A549 (cell line): Measurements from ENCODE around the gene ZNF273. TPM values are rescaled to one million over a fixed set of nuclear protein-coding genes. Genes with fewer than 3 reads are reported as not detected.

Experiments used
- ATAC-seq, 2 experiments: fragments of 200-7000 bp in 1 of 2; fragments of >200 bp in 1 of 2; cut with Nextera tagmentation in 1 of 2; cut with Tn5 transposase in 1 of 2; 3 replicates each; pipeline versions ENCODE4 v1.8.0 to v1.9.1; 2018 to 2020; ENCODE audit warnings: mild to moderate bottlenecking in 1 of 2, moderate library complexity in 1 of 2
- CTCF ChIA-PET: fragments of 300-600 bp; sonication (Branson Sonifier 250); formaldehyde crosslinking; extraction: SDS; loops from one replicate; lab custom pipeline; 2021; ENCODE audit warnings: antibody characterized with exemption, inconsistent platforms; lab: Yijun Ruan, JAX
- POLR2A ChIA-PET: fragments of 350-600 bp; formaldehyde crosslinking; extraction: SDS; loops from one replicate; lab custom pipeline; 2021; ENCODE audit warnings: antibody characterized with exemption, inconsistent platforms; lab: Yijun Ruan, JAX
- DNase-seq, 2 experiments: peaks; one replicate each; pipeline versions ENCODE4 v3.0.0 to v3.0.0-alpha.2; 2011 to 2016; ENCODE audit warnings: low read depth in 1 of 2, low spot score in 1 of 2
- FAIRE-seq: peaks from 2 replicates; lab custom pipeline; 2011; peaks lifted over from hg19 to GRCh38; lab: Jason Lieb, UNC
- H3K27ac ChIP-seq, 2 experiments: fragments of >200 bp; sonication (Bioruptor Twin); formaldehyde crosslinking; 3 replicates each; pipeline ENCODE4 v1.5.1; 2016 to 2017
- H3K4me1 ChIP-seq: fragments of >200 bp; sonication (Bioruptor Twin); formaldehyde crosslinking; 3 replicates; pipeline ENCODE4 v1.6.1; 2016
- H3K4me2 ChIP-seq: fragments of >200 bp; sonication (Bioruptor Twin); formaldehyde crosslinking; 3 replicates; pipeline ENCODE4 v1.6.1; 2016
- H3K4me3 ChIP-seq: fragments of >200 bp; sonication (Bioruptor Twin); formaldehyde crosslinking; 3 replicates; pipeline ENCODE4 v1.5.1; 2016
- H3K9me3 ChIP-seq: fragments of >200 bp; sonication (Bioruptor Twin); formaldehyde crosslinking; 3 replicates; pipeline ENCODE4 v1.6.1; 2016
- BHLHE40 ChIP-seq: IDR thresholded peaks from 2 replicates; pipeline ENCODE4 v1.6.1; 2012; ENCODE audit warnings: low read depth, low read length, inconsistent platforms
- CHD2 ChIP-seq: fragments of 150-350 bp; IDR thresholded peaks from 2 replicates; pipeline ENCODE4 v1.6.1; 2014; ENCODE audit warnings: low read length; ENCODE audit not compliant: partially characterized antibody
- CHD4 ChIP-seq: fragments of 200-600 bp; sonication (generic); IDR thresholded peaks from 2 replicates; pipeline ENCODE4 v1.6.1; 2016; ENCODE audit warnings: antibody characterized with exemption, mild to moderate bottlenecking, borderline replicate concordance
- EHF ChIP-seq: fragments of 250-450 bp; sonication (Bioruptor Pico); IDR thresholded peaks from 2 replicates; pipeline ENCODE4 v1.5.0; 2020; ENCODE audit warnings: mild to moderate bottlenecking
- EP300 ChIP-seq, 2 experiments: fragments of >200 bp; sonication (Bioruptor Twin); formaldehyde crosslinking; IDR thresholded peaks; 2 replicates in 1 of 2; 3 replicates in 1 of 2; pipeline ENCODE4 v1.6.1; 2016 to 2017
- ESRRA ChIP-seq: fragments of 150-350 bp; IDR thresholded peaks from 2 replicates; pipeline ENCODE4 v1.6.1; 2014; ENCODE audit warnings: mild to moderate bottlenecking, low read length, borderline replicate concordance
- FOSB ChIP-seq: fragments of 250-450 bp; sonication (Bioruptor Pico); IDR thresholded peaks from 2 replicates; pipeline ENCODE4 v1.5.0; 2020; ENCODE audit warnings: mild to moderate bottlenecking, moderate library complexity
- FOSL2 ChIP-seq, 2 experiments: fragments of 450-650 bp in 1 of 2; fragments of >200 bp in 1 of 2; sonication (Bioruptor Twin) in 1 of 2; formaldehyde crosslinking; IDR thresholded peaks; 2 replicates each; pipeline versions ENCODE4 v1.5.0 to v1.6.1; 2016 to 2020; ENCODE audit warnings: mild to moderate bottlenecking in 1 of 2, moderate library complexity in 1 of 2
- GATA3 ChIP-seq: IDR thresholded peaks from 2 replicates; pipeline ENCODE4 v1.6.1; 2012; ENCODE audit warnings: borderline replicate concordance
- HOXA7 ChIP-seq: fragments of 250-450 bp; sonication (Bioruptor Pico); IDR thresholded peaks from 2 replicates; pipeline ENCODE4 v1.5.0; 2020; ENCODE audit warnings: mild to moderate bottlenecking, moderate library complexity
- HOXB5 ChIP-seq: fragments of 250-450 bp; sonication (Bioruptor Pico); IDR thresholded peaks from 2 replicates; pipeline ENCODE4 v1.5.0; 2020; ENCODE audit warnings: mild to moderate bottlenecking, moderate library complexity
- KDM1A ChIP-seq: fragments of 200-600 bp; sonication (generic); IDR thresholded peaks from 2 replicates; pipeline ENCODE4 v1.6.1; 2016; ENCODE audit warnings: low read depth, mild to moderate bottlenecking
- MYC ChIP-seq: IDR thresholded peaks from 2 replicates; pipeline ENCODE4 v1.6.1; 2012; ENCODE audit warnings: mild to moderate bottlenecking, inconsistent platforms, low read length, improper control_type of control experiment, borderline replicate concordance
- POLR2A ChIP-seq: IDR thresholded peaks from 2 replicates; pipeline ENCODE4 v1.6.1; 2012; ENCODE audit warnings: mild to moderate bottlenecking, low read length
- POLR2AphosphoS2 ChIP-seq: conservative IDR thresholded peaks from 2 replicates; pipeline ENCODE4 v1.6.1; 2012; ENCODE audit warnings: low read length, improper control_type of control experiment, inconsistent platforms
- RARB ChIP-seq: fragments of 250-450 bp; sonication (Bioruptor Pico); IDR thresholded peaks from 2 replicates; pipeline ENCODE4 v1.8.0; 2021; ENCODE audit warnings: mild to moderate bottlenecking, moderate library complexity
- RCOR1 ChIP-seq: fragments of 150-350 bp; IDR thresholded peaks from 2 replicates; pipeline ENCODE4 v1.6.1; 2014; ENCODE audit warnings: antibody characterized with exemption, low read length, low read depth
- RNF2 ChIP-seq: fragments of 200-600 bp; sonication (generic); IDR thresholded peaks from 2 replicates; pipeline ENCODE4 v1.6.1; 2016; ENCODE audit warnings: low read depth, mild to moderate bottlenecking, antibody characterized with exemption, moderate library complexity, borderline replicate concordance
- SMC3 ChIP-seq: fragments of >200 bp; sonication (Bioruptor Twin); formaldehyde crosslinking; IDR thresholded peaks from 3 replicates; pipeline ENCODE4 v1.6.1; 2018; ENCODE audit warnings: inconsistent platforms
- WGBS: methylation state at CpG from one replicate; pipeline ENCODE4 v1.1.6; 2017; ENCODE audit errors: missing lambda C conversion rate; 5-methylcytosine and 5-hydroxymethylcytosine counted together
- polyA plus RNA-seq, 4 experiments: library from polyadenylated mRNA; depleted of rRNA in 3 of 4; stranded (reverse); fragments of >200 nt; fragmentation: RNase III in 1 of 4; extraction: RNeasy Plus Mini Kit Qiagen cat#74134 plus additional on column Dnase treatment in 1 of 4; gene quantifications; 2 replicates in 3 of 4; 3 replicates in 1 of 4; pipeline ENCODE4 v1.2.3, GENCODE V29; 2011 to 2017
- TF ChIP-seq, protein P1 (sequence below): fragments of 250-450 bp; sonication (Bioruptor Pico); IDR thresholded peaks from 2 replicates; pipeline ENCODE4 v1.5.0; 2021; ENCODE audit warnings: mild to moderate bottlenecking, moderate library complexity, borderline replicate concordance

The ZNF273 gene
- polyA plus RNA-seq, 2 of the 4 experiments (the other 2 are of a cell fraction) = 3.1 to 5.2 TPM

DNA sequence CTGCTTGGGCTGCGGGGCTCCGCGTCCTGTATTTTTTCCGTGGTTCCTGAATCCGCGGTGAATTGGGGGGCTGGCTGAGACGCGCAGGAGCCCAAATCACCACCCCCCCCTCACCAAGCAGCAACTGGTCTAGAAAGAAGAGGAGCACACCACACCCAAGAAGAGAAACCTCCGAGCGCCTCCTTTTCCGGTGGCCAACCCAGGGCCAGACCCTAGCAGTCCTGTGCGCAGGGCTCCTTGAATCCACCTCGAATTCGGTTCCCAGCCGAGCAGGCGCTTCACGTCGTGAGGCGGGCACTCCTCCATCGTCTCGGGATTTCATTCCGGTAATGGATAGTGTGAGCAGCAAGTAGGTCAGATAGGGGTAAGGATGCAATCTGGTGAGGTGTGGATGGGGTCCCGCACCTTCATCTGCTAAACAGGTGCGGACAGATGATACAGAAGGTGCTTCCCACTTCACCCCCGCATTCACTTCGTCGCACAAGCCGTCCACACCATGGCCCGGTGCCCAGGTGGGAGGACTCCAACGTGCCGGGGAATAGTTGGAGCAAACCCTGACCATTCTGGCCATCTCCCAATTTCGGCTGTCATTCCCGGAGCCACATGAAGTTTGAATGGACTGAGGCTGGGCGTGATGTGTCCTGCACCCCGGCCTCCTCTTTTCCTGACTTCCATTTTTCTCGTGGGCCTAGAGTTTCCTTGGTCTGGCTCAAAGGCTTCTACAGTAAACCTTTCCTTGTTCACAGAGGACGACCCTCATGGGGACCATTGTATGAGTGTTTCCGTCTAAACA is 19.8 kb upstream of the ZNF273 start:
- H3K4me2 ChIP-seq = no peak overlapping the region
- POLR2A ChIA-PET = no interaction called here

DNA sequence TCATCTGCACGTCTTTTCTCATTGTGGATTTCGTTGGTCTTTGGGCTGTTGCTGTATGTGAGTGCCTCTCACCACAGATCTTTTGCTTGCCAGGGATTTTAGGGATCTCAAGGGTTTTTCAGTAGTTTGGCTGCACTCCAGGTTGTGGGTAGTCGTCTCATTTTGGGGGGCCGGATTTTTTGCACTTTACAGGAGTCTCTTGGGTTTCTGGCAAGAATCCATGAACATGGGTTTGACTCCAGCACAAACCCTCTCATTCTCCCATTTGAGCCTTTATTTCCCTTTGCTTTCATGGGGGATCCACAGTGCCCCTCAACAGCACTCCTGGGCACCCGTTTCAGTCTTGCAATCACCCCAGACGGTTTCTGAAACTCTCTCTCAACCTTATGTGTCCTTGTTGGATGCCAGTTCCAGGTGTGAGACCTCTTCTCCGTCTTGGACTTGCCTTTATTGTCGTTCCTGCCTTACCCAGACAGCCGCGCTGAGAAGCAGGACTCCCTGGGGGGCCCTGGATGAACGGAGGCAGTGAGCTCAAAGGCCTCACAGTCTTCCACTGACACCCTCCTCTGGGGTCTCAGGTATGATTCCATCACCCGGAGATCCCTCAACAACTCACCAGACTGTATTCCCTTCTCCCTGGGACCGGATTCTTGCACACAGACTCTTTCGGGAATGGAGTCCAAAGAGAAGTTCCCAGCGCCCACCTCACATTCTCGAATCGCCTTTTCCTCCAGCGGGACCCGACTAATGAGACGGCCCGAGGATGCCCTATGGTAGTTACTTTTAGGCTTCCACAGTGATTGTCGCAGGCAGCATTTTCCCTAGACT is 18.8 kb upstream of the ZNF273 start:
- 34% methylated on average over 22 of the region's 22 CpGs for WGBS
- Histone ChIP-seq H3K9me3 (peaks cover 33% of the 10 kb centered on the region; the same call in 2 of the 3 replicates), H3K4me1 (no peaks in the 10 kb centered on the region), H3K27ac (no peak overlapping the region), H3K4me3 (no peak overlapping the region), H3K4me2 (no peak overlapping the region)
- POLR2A ChIA-PET = no interaction called here
- no peak for DNase-seq
- FAIRE-seq = no peak
- CTCF ChIA-PET = no interaction called here
- no peak for ATAC-seq
- no peak for TF ChIP-seq HOXB5 (CRISPR knock-in tag)

More for the DNA sequence above, 19.8 kb upstream of the ZNF273 start:
- DNase-seq (no peak), ATAC-seq (no peak), FAIRE-seq (no peak)
- peaks cover 40% of the 10 kb centered on the region; the same call in 2 of the 3 replicates for H3K9me3 ChIP-seq
- WGBS = 65% methylated on average over 33 of the region's 38 CpGs
- H3K27ac ChIP-seq = no peak overlapping the region
- no peak overlapping the region for H3K4me3 ChIP-seq
- H3K4me1 ChIP-seq = no peaks in the 10 kb centered on the region
- TF ChIP-seq EHF (no peak), CHD4 (no peak), SMC3 (no peak), RARB (CRISPR knock-in tag) (no peak), RCOR1 (no peak), CHD2 (no peak), KDM1A (no peak), FOSL2 (IDR thresholded peaks at IDR 0.05) (no peak), FOSL2 (CRISPR knock-in tag; IDR thresholded peaks at IDR 0.05) (no peak), BHLHE40 (no peak), HOXA7 (CRISPR knock-in tag) (no peak), RNF2 (no peak), ESRRA (no peak), POLR2A (no peak)
- CTCF ChIA-PET = no interaction called here

DNA sequence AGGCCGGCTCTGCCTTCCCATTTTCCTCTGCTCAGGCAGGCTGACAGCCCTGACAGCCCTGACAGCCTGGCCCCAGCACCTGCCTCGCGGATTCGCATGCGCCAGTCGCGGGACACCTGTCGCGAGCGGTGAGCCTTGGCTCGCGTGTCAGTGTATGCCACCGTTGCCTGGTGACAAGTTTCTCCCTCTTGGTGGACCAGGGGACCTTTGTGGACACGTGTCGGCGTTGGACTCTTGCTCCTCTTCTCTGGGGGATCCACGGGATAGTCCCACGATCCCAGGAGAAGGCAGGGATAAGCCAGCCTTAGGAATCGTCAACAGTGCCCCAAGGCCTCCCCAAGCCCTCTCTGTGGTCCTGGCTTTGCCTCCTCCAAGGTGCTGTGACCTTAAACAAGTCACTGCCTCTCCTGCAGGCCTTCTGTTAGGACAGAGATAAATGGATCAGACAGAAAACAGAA is 18.1 kb upstream of the ZNF273 start:
- no peak overlapping the region for H3K27ac ChIP-seq
- H3K4me3 ChIP-seq = no peak overlapping the region
- ChIA-PET CTCF (no interaction called here), POLR2A (no interaction called here)
- H3K9me3 ChIP-seq = peaks cover 30% of the 10 kb centered on the region; the same call in 2 of the 3 replicates
- H3K4me2 ChIP-seq = no peak overlapping the region
- H3K4me1 ChIP-seq = no peaks in the 10 kb centered on the region
- no peak for DNase-seq
- TF ChIP-seq GATA3 = no peak
- TF ChIP-seq MYC = no peak
- no peak for TF ChIP-seq POLR2AphosphoS2
- TF ChIP-seq EP300 (IDR thresholded peaks at IDR 0.05) = no peak
- TF ChIP-seq, protein P1, sequence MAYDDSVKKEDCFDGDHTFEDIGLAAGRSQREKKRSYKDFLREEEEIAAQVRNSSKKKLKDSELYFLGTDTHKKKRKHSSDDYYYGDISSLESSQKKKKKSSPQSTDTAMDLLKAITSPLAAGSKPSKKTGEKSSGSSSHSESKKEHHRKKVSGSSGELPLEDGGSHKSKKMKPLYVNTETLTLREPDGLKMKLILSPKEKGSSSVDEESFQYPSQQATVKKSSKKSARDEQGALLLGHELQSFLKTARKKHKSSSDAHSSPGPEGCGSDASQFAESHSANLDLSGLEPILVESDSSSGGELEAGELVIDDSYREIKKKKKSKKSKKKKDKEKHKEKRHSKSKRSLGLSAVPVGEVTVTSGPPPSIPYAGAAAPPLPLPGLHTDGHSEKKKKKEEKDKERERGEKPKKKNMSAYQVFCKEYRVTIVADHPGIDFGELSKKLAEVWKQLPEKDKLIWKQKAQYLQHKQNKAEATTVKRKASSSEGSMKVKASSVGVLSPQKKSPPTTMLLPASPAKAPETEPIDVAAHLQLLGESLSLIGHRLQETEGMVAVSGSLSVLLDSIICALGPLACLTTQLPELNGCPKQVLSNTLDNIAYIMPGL = no peak
- no peak for TF ChIP-seq KDM1A
- TF ChIP-seq FOSB = no peak
- WGBS = 37% methylated on average over 17 of the region's 19 CpGs
- no peak for ATAC-seq
- FAIRE-seq = no peak
